Gastrocnemius medialis (tissue), 4 donors: ENCODE measurements around the gene SCGB1A1. TPM values are rescaled to one million over a fixed set of nuclear protein-coding genes. Genes with fewer than 3 reads are reported as not detected.

Source experiments
- ATAC-seq, 2 donors: fragments of 150-250 bp; one replicate each; pipeline ENCODE4 v1.9.1; 2016
- DNase-seq, 2 donors: peaks; one replicate each; pipeline ENCODE4 v3.0.0-alpha.2; 2019
- H3K27ac ChIP-seq, 4 donors: fragments of 200-600 bp; sonication (generic); 1 replicate in 1 of 4; 2 replicates in 3 of 4; pipeline ENCODE4 v1.5.1; 2016 to 2018; ENCODE audit warnings: mild to moderate bottlenecking in 2 of 4, moderate library complexity in 1 of 4
- H3K27me3 ChIP-seq, 3 donors: fragments of 200-600 bp; sonication (generic) in 2 of 3; 1 replicate in 1 of 3; 2 replicates in 2 of 3; pipeline versions ENCODE4 v1.5.1 to v1.6.0; 2016 to 2019; ENCODE audit warnings: mild to moderate bottlenecking in 1 of 3, moderate library complexity in 1 of 3
- H3K36me3 ChIP-seq, 2 donors: fragments of 200-600 bp; sonication (generic) in 1 of 2; one replicate each; pipeline ENCODE4 v1.5.1; 2017 to 2018
- H3K4me1 ChIP-seq, 2 donors: fragments of 200-600 bp; sonication (generic) in 1 of 2; one replicate each; pipeline ENCODE4 v1.5.1; 2016 to 2017; ENCODE audit warnings: mild to moderate bottlenecking in 2 of 2
- H3K4me3 ChIP-seq, 4 donors: fragments of 200-600 bp; sonication (generic) in 3 of 4; 1 replicate in 1 of 4; 2 replicates in 3 of 4; pipeline ENCODE4 v1.5.1; 2016 to 2019; ENCODE audit warnings: mild to moderate bottlenecking in 2 of 4
- H3K9me3 ChIP-seq, 3 donors: fragments of 200-600 bp; sonication (generic) in 2 of 3; 1 replicate in 1 of 3; 2 replicates in 2 of 3; pipeline ENCODE4 v1.5.1; 2016 to 2019
- CTCF ChIP-seq, 5 experiments: fragments of 450-650 bp in 3 of 5; fragments of 200-600 bp in 2 of 5; sonication (generic) in 2 of 5; IDR thresholded peaks in 4 of 5; conservative IDR thresholded peaks in 1 of 5; 1 replicate in 4 of 5; 2 replicates in 1 of 5; pipeline ENCODE4 v1.5.1; 2016 to 2019; ENCODE audit warnings: antibody characterized with exemption in 5 of 5, mild to moderate bottlenecking in 3 of 5, moderate library complexity in 3 of 5
- POLR2A ChIP-seq, 2 donors: fragments of 450-650 bp; IDR thresholded peaks; one replicate each; pipeline ENCODE4 v1.6.1; 2017; ENCODE audit warnings: antibody characterized with exemption in 2 of 2, mild to moderate bottlenecking in 2 of 2, moderate library complexity in 2 of 2
- in situ Hi-C, 4 donors: fragments of 200-750 bp; cut with MboI; loops; one replicate each; pipeline versions ENCODE4 v1.15.0 to v1.8.0; 2017; ENCODE audit warnings: low sequenced_read_pairs in 4 of 4
- intact Hi-C: fragments of 100-400 bp; cut with DNase I; formaldehyde crosslinking; loops from one replicate; pipeline ENCODE4 v1.15.1; 2023; ENCODE audit warnings: low total_unique reads
- total RNA-seq, 4 donors: library from RNA; depleted of rRNA; stranded (reverse); fragments of >200 nt; gene quantifications; one replicate each; pipeline versions ENCODE4 v1.1.0 to v1.2.3, GENCODE V29; 2016

The SCGB1A1 gene, protein sequence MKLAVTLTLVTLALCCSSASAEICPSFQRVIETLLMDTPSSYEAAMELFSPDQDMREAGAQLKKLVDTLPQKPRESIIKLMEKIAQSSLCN
- not detected for total RNA-seq

DNA sequence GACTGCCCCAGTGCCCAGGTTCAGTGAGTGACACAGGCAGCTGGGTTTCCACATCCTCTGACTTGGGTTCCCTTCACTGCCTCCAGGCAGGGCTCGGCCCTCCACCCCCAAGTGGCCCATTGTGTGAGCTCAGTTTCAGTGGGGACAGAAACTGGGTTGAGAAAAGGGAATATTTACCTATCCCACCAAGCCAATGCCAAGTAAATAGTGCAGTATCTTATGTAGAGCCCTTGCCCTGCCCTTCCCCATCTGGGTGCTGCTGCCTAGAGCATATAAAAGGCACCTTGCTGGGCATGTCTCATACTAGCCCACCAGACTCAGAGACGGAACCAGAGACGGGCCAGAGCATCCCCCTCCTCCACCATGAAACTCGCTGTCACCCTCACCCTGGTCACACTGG is at the start of gene SCGB1A1:
TSS of gene SCGB1A1 (plus strand) at position 301 of the 400 bp plus-strand sequence. CDS start at position 364, 63 bp downstream.
- H3K4me3 ChIP-seq: no peak within 1 kb of the TSS
- ATAC-seq (no peak), DNase-seq (no peak)
- H3K9me3 ChIP-seq: no peaks in the 10 kb centered on the region
- TF ChIP-seq CTCF (IDR thresholded peaks at IDR 0.05 in 4 of 5, conservative IDR thresholded peaks at IDR 0.05 in 1 of 5) (no peak), POLR2A (IDR thresholded peaks at IDR 0.05) (no peak)
- peak within 1 kb of the TSS in 3 of 4 donors; percentile 22 to 52 (median 35) for H3K27ac ChIP-seq
- H3K4me1 ChIP-seq: no peaks in the 10 kb centered on the region
- no peaks in the 10 kb centered on the region for H3K36me3 ChIP-seq
- in situ Hi-C loops (loop anchor here in 1 of 4 donors (25.0 kb wide), 1 partner anchor 119 kb away; the partner anchor contains the start of gene AHNAK), intact Hi-C loops (loop anchor here (2.0 kb wide), 1 partner anchor 20 kb away; no protein-coding TSS in a partner anchor)
- H3K27me3 ChIP-seq: no peaks in the 10 kb centered on the region

DNA sequence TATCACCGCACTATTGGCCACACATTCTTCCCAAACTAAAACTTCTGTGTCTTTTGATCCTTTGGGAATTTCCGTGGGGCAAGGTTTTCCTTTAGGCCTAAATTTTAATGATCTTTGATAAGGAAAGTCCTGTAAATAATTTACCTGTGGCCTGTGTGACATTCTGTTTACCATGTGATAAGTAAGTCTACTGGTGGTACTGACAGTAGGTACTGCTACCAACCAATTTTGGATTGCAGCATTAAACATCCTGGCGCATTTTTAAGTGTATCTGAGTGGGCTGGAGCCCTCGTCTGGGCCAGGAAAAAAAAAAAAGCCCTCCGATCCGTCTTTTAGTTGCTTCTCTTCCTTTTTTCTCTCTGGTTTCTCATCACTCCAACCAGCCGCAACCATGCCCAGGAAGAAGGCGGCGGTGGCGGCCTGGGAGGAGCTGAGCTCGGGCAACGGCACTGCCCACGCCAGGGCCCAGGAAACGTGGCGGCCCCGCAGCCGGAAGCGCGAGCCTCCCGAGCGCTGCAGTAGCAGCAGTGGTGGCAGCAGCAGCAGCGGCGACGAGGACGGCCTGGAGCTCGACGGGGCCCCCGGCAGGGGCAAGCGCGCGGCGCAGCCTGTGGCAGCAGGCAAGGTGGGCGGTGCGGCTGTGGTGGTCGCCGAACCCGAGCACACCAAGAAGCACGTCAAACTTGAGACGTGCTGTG is 47.9 kb upstream of the SCGB1A1 start:
- no peaks in the 10 kb centered on the region for H3K4me1 ChIP-seq
- H3K27ac ChIP-seq: no peak overlapping the region
- H3K36me3 ChIP-seq: no peaks in the 10 kb centered on the region
- no peak overlapping the region for H3K4me3 ChIP-seq
- in situ Hi-C loops (no loop called here), intact Hi-C loops (no loop called here)
- no peaks in the 10 kb centered on the region for H3K27me3 ChIP-seq
- ATAC-seq (no peak), DNase-seq (no peak)
- TF ChIP-seq CTCF (IDR thresholded peaks at IDR 0.05 in 4 of 5, conservative IDR thresholded peaks at IDR 0.05 in 1 of 5) (no peak), POLR2A (IDR thresholded peaks at IDR 0.05) (no peak)
- no peaks in the 10 kb centered on the region for H3K9me3 ChIP-seq

DNA sequence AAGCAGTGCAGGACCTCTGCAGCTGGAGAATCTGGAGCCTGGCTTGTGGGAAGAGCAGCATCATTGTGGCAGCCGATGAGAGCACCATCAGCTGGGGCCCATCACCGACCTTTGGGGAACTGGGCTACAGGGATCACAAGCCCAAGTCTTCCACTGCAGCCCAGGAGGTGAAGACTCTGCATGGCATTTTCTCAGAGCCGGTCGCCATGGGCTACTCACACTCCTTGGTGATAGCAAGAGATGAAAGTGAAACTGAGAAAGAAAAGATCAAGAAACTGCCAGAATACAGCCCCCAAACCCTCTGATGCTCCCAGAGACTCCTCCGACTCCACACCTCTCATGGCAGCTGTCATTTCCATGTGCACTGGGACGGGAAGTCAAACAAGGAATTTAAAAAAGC is 46.0 kb upstream of the SCGB1A1 start:
- in situ Hi-C loops: no loop called here
- intact Hi-C loops: no loop called here
- no peak overlapping the region for H3K4me3 ChIP-seq
- H3K4me1 ChIP-seq: no peaks in the 10 kb centered on the region
- TF ChIP-seq CTCF (IDR thresholded peaks at IDR 0.05 in 4 of 5, conservative IDR thresholded peaks at IDR 0.05 in 1 of 5) (no peak), POLR2A (IDR thresholded peaks at IDR 0.05) (no peak)
- no peak overlapping the region for H3K27ac ChIP-seq
- H3K36me3 ChIP-seq: no peaks in the 10 kb centered on the region
- no peaks in the 10 kb centered on the region for H3K27me3 ChIP-seq
- DNase-seq: no peak
- no peak for ATAC-seq
- no peaks in the 10 kb centered on the region for H3K9me3 ChIP-seq

DNA sequence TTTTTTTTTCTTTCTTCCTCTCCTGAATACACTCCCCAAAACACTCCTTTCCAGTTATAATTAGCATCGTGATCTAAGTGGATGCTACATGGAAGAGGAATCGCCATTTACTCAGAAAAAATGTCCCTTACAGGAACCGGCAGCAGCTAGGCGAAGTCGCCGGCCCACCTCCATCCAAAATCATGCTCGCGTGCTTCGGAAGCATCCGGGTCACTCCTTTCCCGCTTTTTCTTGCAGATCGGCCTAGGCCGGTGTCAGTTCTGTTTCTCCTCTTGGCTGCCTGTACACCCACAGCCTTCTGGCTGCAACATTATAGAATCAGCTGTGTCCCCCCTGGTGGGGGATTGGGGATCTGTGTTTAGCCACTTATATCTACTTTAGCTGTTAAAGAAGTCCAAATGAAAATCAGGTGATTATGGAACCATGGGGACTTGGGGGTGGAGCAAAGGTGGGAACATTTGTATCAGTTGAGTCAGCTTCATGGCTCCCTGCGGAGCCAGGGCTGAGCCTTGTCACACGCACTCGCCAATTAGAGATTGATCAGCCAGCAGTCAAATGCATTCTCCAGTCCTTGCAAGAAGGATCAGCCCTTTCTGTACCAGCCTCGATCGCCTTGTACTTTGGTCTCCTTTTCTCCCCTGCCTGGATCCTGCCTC is 45.2 kb upstream of the SCGB1A1 start:
- in situ Hi-C loops: no loop called here
- intact Hi-C loops: no loop called here
- TF ChIP-seq POLR2A (IDR thresholded peaks at IDR 0.05) (no peak), CTCF (IDR thresholded peaks at IDR 0.05 in 4 of 5, conservative IDR thresholded peaks at IDR 0.05 in 1 of 5) (no peak)
- Histone ChIP-seq H3K4me1 (peaks cover 0 to 3% of the 10 kb centered on the region in 2 donors), H3K27me3 (no peaks in the 10 kb centered on the region), H3K4me3 (no peak overlapping the region), H3K27ac (no peak overlapping the region), H3K36me3 (no peaks in the 10 kb centered on the region), H3K9me3 (no peaks in the 10 kb centered on the region)
- no peak for ATAC-seq
- no peak for DNase-seq
